ENCODE measurements around the gene TRIM16.
"Not testable (repeated sequence)": the region's sequence is repeated elsewhere in the genome, so short reads cannot be mapped to it uniquely, and the experiment has no call there.

TRIM16 gene

GRCh38 chr17:15613111-15613510, 71.0 kb downstream of the TRIM16 start:
- DNase-seq = not testable (repeated sequence)

GRCh38 chr17:15592960-15593359, 91.2 kb downstream of the TRIM16 start:
- DNase-seq = not testable (repeated sequence)

GRCh38 chr17:15591986-15592385, 92.1 kb downstream of the TRIM16 start:
- not testable (repeated sequence) for DNase-seq

- not testable (repeated sequence) for DNase-seq
Measured at GRCh38 chr17:15590844-15591243, 93.3 kb downstream of the TRIM16 start.

GRCh38 chr17:15589544-15590536, 94.3 kb downstream of the TRIM16 start:
- DNase-seq = not testable (repeated sequence)

GRCh38 chr17:15588017-15588416, 96.1 kb downstream of the TRIM16 start:
- not testable (repeated sequence) for DNase-seq

- DNase-seq = not testable (repeated sequence)
Measured at GRCh38 chr17:15583313-15583712, 100.8 kb downstream of the TRIM16 start.

GRCh38 chr17:15581462-15581861, 102.6 kb downstream of the TRIM16 start:
- not testable (repeated sequence) for DNase-seq

All from KG1 (cell line).